Measurements from ENCODE around the gene EIF3J. TPM values are rescaled to one million over a fixed set of nuclear protein-coding genes. Genes with fewer than 3 reads are reported as not detected.

The EIF3J gene
- total and polyA plus RNA-seq, 2 donors from 2014 or later, result 49.8 to 69.1 TPM

GRCh38 chr15:44595656-44596510, 58.9 kb downstream of the EIF3J start:
- H3K27ac ChIP-seq (ENCODE audit: low read depth in 2 of 2, low read length in 2 of 2), result no peak overlapping the region
- no peak overlapping the region for H3K4me3 ChIP-seq (ENCODE audit: low read length in 3 of 3)
- DNase-seq (no peak), FAIRE-seq (no peak)
- no peaks in the 10 kb centered on the region for H3K4me1 ChIP-seq (ENCODE audit: control insufficient read depth in 2 of 3, insufficient read depth in 2 of 3, low read depth in 1 of 3, low read length in 3 of 3)
- no peak overlapping the region for H3K9ac ChIP-seq (ENCODE audit: low read length in 3 of 3)
- peaks cover 7 to 40% (median 22%) of the 10 kb centered on the region in 3 donors for H3K36me3 ChIP-seq (ENCODE audit: control insufficient read depth in 2 of 3, insufficient read depth in 3 of 3, low read length in 3 of 3)
- no peaks in the 10 kb centered on the region for H3K27me3 ChIP-seq (ENCODE audit: control insufficient read depth, insufficient read depth, low read length)
- H3K9me3 ChIP-seq (ENCODE audit: control insufficient read depth in 2 of 3, insufficient read depth in 1 of 3, low read length in 3 of 3), result no peaks in the 10 kb centered on the region
- intact Hi-C loops (cut with DNase I), result no loop called here
- TF ChIP-seq, protein P1, sequence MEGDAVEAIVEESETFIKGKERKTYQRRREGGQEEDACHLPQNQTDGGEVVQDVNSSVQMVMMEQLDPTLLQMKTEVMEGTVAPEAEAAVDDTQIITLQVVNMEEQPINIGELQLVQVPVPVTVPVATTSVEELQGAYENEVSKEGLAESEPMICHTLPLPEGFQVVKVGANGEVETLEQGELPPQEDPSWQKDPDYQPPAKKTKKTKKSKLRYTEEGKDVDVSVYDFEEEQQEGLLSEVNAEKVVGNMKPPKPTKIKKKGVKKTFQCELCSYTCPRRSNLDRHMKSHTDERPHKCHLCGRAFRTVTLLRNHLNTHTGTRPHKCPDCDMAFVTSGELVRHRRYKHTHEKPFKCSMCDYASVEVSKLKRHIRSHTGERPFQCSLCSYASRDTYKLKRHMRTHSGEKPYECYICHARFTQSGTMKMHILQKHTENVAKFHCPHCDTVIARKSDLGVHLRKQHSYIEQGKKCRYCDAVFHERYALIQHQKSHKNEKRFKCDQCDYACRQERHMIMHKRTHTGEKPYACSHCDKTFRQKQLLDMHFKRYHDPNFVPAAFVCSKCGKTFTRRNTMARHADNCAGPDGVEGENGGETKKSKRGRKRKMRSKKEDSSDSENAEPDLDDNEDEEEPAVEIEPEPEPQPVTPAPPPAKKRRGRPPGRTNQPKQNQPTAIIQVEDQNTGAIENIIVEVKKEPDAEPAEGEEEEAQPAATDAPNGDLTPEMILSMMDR (IDR thresholded peaks at IDR 0.05; ENCODE audit: borderline replicate concordance, extremely low read depth, insufficient read depth), result no peak

GRCh38 chr15:44596511-44597010, 59.6 kb downstream of the EIF3J start:
- DNase-seq, result no peak
- Histone ChIP-seq H3K27ac (ENCODE audit: low read depth in 2 of 2, low read length in 2 of 2) (no peak overlapping the region), H3K9me3 (ENCODE audit: control insufficient read depth in 2 of 3, insufficient read depth in 1 of 3, low read length in 3 of 3) (no peaks in the 10 kb centered on the region), H3K4me3 (ENCODE audit: low read length in 3 of 3) (no peak overlapping the region), H3K4me1 (ENCODE audit: control insufficient read depth in 2 of 3, insufficient read depth in 2 of 3, low read depth in 1 of 3, low read length in 3 of 3) (no peaks in the 10 kb centered on the region), H3K27me3 (ENCODE audit: control insufficient read depth, insufficient read depth, low read length) (no peaks in the 10 kb centered on the region), H3K9ac (ENCODE audit: low read length in 3 of 3) (no peak overlapping the region), H3K36me3 (ENCODE audit: control insufficient read depth in 2 of 3, insufficient read depth in 3 of 3, low read length in 3 of 3) (peaks cover 7 to 33% (median 17%) of the 10 kb centered on the region in 3 donors)
- intact Hi-C loops (cut with DNase I), result no loop called here
- FAIRE-seq, result no peak
- TF ChIP-seq, protein P1 (IDR thresholded peaks at IDR 0.05; ENCODE audit: borderline replicate concordance, extremely low read depth, insufficient read depth), result no peak

GRCh38 chr15:44598066-44598465, 61.1 kb downstream of the EIF3J start:
- DNase-seq (no peak), FAIRE-seq (no peak)
- no peaks in the 10 kb centered on the region for H3K4me1 ChIP-seq (ENCODE audit: control insufficient read depth in 2 of 3, insufficient read depth in 2 of 3, low read depth in 1 of 3, low read length in 3 of 3)
- TF ChIP-seq, protein P1 (IDR thresholded peaks at IDR 0.05; ENCODE audit: borderline replicate concordance, extremely low read depth, insufficient read depth), result no peak
- no peaks in the 10 kb centered on the region for H3K27me3 ChIP-seq (ENCODE audit: control insufficient read depth, insufficient read depth, low read length)
- peaks cover 7 to 37% (median 16%) of the 10 kb centered on the region in 3 donors for H3K36me3 ChIP-seq (ENCODE audit: control insufficient read depth in 2 of 3, insufficient read depth in 3 of 3, low read length in 3 of 3)
- H3K9me3 ChIP-seq (ENCODE audit: control insufficient read depth in 2 of 3, insufficient read depth in 1 of 3, low read length in 3 of 3), result no peaks in the 10 kb centered on the region
- H3K9ac ChIP-seq (ENCODE audit: low read length in 3 of 3), result no peak overlapping the region
- H3K27ac ChIP-seq (ENCODE audit: low read depth in 2 of 2, low read length in 2 of 2), result no peak overlapping the region
- intact Hi-C loops (cut with DNase I), result no loop called here
- no peak overlapping the region for H3K4me3 ChIP-seq (ENCODE audit: low read length in 3 of 3)
